SK-N-MC (cell line): ENCODE results near the gene CCDC93.

Source experiments
- EZH2 ChIP-seq: fragments of 200-600 bp; sonication (generic); IDR thresholded peaks from one replicate; pipeline ENCODE4 v1.6.1; 2017; ENCODE audit warnings: antibody characterized with exemption
- FOXP2 ChIP-seq: optimal IDR thresholded peaks from 2 replicates; pipeline ENCODE3; 2011; ENCODE audit warnings: mild to moderate bottlenecking, moderate library complexity; ENCODE audit not compliant: insufficient read depth; ENCODE audit errors: extremely low read length, control extremely low read depth
- POLR2AphosphoS5 ChIP-seq: IDR thresholded peaks from 2 replicates; pipeline ENCODE4 v1.6.1; 2012; ENCODE audit warnings: mild to moderate bottlenecking, low read depth, low read length, borderline replicate concordance

DNA sequence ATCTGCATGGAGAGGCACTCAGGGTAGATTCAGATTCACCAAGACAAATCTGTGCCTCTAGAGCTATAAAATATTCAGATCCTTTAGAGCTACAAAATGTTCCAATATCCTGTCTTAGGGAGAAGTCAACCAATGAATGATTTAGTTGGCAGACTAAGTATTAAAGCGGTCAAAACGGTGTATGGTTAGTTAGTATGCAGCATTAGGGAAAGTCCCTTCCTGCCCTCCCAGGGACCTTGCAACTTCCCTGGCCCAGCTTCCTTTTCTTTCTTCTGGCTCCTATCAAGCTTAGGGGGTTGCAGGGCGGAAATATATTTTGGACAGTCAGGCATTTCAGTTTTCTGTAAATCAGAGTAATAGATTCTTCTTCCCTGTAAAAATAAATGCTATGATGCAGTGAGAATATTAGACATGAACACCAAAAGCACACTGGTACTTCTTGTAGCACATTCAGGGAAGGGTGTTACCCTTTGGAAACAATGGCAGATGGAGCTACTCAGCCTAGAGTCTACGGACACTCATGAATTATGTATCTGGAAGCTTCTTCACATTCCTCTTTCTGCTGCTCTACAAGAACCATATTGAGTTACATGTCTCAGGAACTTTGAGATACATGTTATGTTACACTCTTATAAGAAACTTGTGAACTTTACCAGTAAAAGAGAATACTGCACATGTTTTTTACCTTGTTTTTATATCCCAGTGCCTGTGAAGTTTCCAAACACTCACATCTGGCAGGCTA lies 45.7 kb downstream of the CCDC93 start:
- TF ChIP-seq POLR2AphosphoS5, result no peak
- TF ChIP-seq EZH2, result no peak
- no peak for TF ChIP-seq FOXP2
